HG03378 (cell line): Measurements from ENCODE around the gene CDC14B.
"Not testable (repeated sequence)": the region's sequence is repeated elsewhere in the genome, so short reads cannot be mapped to it uniquely, and the experiment has no call there.

Source experiments
- ATAC-seq: cut with Tn5 transposase; IDR thresholded peaks from one replicate; pipeline ENCODE4 v1.9.1; 2021; ENCODE audit warnings: mild to moderate bottlenecking, moderate library complexity; ENCODE audit not compliant: unreplicated experiment

Gene CDC14B

DNA sequence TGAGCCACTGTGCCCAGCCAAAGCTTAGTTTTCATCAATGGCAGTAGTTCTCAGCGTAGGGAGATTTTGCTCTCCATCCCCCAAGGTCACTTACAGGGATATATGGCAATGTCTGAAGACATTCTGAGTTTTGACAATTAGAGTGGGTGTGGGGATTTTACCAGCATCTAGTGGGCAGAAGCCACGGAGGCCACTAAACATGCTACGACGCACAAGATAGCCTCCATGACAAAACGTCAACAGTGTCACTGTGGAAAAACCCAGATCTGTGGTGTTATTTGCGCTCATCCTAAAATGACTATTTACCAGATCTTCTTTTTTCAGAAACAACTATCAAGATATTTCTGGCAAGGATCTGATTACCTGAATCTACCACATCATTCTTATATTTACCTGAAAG is 68.2 kb downstream of the CDC14B start:
- ATAC-seq, result no peak

DNA sequence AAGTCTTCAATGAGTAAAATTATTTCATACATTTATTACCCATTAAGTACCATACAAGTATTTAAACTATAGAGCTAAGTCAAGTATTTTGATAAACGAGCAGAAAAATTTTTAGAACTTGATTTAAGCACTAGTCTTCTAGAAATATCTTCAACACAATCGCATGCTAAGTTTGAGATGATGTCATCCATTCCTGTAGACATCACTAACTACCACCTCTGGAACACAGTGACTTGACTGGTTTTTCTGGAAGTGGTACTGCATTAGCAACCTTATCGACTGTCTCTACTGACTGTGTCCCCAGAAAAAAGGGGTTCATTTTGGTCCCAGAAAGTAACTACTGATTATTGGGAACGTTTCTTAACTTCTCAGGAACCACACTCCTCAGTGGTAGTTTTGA is 69.0 kb downstream of the CDC14B start:
- no peak for ATAC-seq

DNA sequence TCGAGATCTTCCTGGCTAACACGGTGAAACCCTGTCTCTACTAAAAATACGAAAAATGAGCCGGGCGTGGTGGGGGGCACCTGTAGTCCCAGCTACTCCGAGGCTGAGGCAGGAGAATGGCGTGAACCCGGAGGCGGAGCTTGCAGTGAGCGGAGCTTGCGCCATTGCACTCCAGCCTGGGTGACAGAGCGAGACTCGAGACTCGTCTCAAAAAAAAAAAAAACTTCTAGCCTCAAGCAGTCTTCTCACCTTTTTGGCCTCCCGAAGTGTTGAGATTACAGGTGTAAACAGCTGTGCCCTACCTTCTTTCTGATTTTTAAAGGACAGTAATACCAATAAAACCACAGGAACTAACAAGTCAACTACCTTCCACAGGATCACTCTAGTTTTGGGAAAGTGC is 76.5 kb downstream of the CDC14B start:
- ATAC-seq, result not testable (repeated sequence)

DNA sequence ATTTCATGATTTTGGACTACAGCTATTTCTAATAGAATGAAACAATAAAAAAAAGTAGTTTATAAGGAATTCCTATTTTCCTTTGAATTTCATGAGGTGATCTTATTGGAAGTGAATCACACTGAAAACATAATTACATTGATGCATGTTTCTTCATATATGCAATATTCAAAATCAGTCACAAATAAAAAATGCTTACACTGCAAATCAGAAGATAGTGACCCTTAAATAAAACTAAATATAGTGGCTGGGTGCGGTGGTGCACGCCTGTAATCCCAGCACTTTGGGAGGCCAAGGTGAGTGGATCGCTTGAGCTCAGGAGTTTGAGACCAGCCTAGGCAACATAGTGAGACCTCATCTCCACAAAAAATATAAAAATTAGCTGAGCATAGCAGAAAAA is 79.5 kb downstream of the CDC14B start:
- no peak for ATAC-seq

DNA sequence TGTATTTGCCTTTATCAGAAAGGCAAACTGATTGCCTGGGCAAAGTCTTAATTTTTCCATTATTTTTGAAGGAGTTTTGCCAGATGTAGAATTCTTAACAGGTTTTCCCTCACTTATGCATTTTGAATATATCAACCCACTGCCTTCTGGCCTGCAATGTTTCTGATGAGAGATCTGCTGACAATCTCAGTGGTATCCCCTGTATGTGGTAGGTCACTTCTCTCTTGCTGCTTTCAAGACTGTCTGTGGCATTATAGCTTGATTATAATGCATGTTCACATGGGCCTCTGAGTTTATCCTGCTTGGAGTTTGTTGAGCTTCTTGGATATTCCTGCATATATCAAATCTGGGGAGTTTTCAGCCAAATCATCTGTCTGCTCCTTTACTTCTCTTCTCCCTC is 87.5 kb downstream of the CDC14B start:
- no peak for ATAC-seq

DNA sequence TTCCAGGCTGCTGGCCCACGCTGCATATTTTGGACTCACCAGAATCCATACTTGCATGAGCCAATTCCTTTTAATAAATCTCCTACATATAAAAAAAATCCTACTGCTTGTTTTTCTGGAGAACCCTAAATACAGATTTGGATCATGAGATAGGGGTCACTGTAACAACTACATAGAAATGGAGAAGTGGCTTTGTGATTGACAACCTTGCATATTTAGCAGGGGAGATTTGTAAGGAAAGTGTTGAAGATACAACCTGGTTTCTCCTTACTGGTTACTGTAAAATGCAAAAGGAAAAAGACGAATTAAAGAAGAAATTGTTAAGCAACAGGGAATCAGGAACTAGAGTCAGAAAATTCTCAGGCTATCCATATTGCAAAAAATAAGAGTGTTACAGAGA is 94.9 kb downstream of the CDC14B start:
- ATAC-seq, result no peak

DNA sequence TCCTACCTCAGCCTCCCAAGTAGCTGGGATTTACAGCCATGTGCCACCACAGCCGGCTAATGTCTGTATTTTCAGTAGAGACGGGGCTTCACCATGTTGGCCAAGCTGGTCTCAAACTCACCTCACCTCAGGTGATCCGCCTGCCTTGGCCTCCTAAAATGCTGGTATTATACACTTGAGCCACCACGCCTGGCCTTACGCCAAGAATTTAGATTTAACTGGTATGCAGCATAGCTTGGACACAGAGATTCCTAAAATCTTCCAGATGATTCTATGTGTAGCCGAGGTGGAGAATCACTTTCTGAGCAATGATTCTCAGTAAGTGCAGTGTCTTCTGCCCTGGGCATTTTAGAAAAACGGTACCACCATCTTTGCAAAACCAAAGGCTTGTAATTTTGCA is 95.6 kb downstream of the CDC14B start:
- ATAC-seq, result no peak

DNA sequence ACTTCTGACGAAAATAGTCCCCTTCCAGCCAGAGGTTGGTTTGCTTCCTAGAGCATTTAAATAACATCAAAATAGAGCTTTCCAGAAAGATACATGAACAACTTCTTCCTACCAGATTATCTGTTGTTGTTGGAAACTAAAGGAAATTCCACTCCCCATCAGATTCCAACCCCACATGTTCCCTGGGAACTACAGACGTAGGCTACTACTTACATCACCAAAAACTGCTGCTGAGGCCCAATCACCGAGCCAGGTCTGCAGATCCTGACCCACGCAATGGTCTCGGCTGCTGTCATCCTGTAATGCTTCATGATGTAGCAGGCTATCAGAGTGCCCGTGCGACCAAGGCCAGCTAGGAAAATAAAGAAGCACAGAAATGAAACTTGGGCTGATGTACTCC is 96.3 kb downstream of the CDC14B start:
- no peak for ATAC-seq

DNA sequence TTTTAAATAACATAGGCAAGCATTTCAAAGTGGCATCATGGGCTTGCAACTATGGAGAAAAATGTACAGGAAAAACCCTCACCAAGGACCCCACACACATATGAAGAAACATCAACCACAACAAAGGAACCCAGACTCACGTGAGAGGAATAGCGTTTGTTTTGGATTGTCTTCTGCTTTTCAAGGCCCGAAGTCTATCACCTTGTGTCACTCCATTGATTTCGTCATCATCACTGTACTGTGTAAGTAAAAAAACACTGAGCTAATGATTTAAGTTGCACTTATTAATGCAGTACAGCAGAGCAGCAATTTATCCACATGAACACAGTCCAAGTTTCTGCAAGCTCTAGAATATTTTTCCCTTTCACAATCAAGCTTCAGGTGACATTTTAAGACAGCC is 97.3 kb downstream of the CDC14B start:
- ATAC-seq, result no peak

DNA sequence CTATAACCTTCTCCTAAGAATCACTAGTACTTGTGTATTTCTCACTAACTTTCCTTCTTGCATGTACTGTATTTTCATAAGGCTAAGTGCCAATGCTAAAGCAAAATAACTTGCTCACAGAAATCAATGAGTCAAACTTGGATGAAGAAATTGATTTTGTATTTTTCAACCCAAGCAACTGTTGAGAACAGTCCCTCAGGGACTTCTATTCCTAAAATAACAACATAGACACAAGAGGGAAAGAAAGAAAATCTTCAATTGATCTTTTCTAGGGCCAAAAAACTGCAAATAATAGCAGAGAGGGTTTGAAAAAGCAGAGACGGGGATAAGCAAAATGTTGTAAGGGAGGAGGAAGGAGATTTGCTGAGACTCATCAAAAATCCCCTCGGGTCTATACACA is 99.9 kb downstream of the CDC14B start:
- ATAC-seq, result no peak

DNA sequence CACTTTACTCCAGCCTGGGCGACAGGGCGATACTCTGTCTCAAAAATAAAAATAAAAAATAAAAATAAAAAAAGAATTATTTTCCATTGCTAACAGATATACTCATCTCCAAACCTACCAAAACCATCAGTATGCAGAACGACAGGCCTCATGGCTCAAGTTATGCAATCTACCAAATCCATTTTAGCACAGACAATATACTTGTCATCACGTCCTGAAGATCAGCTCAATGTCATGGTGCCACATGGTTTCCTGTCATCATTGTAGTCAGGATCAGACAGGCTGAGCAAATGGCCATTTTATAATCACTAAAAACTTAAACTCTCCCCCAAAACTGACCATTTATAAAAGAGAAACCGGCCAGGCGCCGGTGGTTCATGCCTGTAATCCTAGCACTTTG is 100.5 kb downstream of the CDC14B start:
- ATAC-seq, result no peak

DNA sequence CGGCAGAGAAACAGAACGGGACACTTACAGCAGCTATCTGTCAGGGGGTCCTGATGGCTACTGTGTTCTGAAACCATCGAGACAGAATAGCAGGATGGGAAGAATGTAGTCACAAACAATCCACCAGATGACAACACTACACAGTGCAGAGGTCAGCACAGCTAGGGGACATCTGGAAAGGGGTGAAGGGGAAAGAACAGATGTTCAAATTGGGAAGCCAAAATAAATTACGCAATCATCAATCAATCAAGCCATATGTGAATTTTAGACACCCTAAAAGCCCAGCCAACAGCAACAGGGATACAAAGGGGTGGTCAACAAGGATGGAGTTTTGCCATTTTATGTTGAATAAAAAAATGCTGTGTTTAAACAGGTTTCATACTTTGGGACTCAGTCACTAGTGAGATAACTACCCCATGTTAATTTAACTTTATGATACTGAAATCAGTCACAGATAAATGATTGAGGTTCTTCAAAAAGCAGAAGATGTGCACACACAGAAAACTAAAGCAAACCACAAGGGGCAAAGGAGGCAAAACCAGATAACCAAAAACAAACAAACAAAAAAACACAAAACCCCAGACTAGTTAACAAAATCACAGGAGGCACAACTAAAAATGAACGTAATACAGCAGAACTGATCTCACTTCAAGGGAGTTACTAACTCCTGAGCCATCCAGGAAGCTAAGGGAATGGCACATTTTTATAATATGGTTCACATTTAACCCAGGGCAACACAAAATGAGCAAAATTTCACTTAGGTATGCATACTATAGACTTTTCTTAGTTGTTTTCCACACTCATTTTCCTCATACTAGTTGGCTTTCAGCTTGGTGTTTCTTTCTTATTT is 103.8 kb downstream of the CDC14B start:
- ATAC-seq, result no peak

DNA sequence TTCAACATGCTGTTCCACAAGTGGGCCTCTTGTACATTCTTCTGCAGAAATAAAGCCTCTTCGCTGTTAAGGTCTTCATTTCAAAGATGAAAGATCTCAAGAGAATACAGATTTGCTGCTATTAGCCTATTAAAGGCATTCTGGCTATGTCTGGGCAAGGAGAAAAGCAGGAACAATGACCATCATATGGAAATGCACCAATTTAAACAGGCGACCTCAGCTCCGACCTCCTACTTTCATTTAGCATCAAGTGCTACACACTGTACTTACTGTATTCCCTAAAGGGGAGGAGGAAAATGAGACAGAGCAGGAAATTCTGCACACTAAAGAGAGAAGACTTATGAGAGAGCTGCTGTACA is 104.9 kb downstream of the CDC14B start:
- ATAC-seq, result no peak

DNA sequence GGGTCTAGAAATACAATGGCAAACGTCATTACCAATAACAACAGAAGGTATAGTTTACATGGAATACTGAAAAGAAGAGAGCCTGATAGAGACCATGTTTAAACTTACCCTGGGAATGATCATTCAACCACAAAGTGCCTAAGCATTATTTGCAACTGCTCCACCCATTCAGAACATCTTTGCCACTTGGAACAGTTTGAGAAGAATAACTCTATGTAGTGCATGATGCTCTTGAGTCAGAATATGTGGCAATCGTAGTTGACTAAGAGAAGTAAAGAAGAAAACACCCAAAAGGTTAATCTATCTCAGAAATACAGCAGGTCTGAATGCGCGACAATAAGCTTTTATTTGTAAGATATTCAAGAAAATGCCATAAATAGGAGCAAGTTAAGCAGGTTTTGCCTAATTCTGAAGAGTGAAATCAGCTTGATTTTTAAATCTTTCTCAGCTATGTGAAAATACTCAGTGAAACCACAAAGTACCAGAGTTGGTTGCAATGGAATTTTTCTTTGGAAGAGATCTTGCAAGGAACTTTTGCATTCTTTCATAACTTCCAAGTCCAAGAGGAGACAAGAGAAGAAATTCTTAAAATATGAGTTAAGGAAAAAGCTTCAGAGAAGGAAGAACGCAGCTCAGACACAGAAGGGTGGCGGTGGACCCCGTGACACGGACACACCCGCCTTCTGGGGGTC is 105.4 kb downstream of the CDC14B start:
- no peak for ATAC-seq

DNA sequence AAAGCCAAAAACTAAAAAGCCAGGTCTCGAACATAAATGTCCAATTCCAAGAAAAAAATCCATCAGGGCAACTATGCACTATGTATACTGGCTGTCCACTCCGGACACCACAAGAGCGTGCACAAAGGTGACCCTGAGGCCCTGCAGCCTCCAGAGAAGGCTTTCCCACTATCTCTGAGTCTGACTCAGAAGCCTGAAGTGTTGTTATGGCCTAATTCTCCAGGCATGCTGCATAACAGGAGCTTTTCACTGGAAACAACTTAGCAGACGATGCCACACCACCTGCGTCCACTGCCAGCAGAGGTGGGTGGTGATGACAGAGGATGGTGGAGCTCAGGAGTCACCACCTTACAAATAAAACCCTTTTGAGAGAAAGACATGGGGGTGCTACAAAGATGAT is 106.0 kb downstream of the CDC14B start:
- no peak for ATAC-seq

DNA sequence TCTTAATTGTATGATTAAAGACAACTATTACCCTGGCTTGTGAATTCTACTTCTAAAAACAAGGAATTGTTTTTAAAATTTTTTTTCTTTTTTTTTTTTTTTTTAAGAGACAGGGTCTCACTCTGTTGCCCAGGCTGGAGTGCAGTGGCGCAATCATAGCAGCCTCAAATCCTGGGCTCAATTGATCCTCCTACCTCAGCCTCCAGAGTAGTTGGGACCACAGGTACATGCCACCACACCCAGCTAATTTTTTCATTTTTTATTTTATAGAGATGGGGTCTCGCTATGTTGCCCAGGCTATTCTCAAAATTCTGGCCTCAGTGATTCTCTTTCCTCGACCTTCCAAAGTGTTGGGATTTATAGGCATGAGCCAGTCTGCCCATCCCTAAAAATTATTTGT is 107.4 kb downstream of the CDC14B start:
- no peak for ATAC-seq

DNA sequence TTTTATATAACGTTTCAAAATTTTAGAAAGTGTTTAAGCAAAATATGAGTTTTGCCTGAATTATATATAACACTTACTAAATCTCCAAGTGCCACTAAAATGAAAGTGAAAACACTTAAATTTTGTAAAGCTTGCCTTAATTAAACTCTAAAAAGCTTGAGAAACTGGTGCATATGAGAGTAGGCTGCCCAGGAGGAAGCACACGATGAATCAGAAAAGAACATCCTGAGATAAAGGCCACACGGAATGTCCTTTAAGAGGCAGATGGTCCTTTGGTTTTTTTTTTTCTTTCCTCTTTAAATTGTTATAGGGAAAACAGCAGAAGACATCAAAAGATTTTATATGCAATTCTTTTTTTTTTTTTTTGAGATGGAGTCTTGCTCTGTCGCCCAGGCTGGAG is 109.4 kb downstream of the CDC14B start:
- ATAC-seq, result no peak

DNA sequence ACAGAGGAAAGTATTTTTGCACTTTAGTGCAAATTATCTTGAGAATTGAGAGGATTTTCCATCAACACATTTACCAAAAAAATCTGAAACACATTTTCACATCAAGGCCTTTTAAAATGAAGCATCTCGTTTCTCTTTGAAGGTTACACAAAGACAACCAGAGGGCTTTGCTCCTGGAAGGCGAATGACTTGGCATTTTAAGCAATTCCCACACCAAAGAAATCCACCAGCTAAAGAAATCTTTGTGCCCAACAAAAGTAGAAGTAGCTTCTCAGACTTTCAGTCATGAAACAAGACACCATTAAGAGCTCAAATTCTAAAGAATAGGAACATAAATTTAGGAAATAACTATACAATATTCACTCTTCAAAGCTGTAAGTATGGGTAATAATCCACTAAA is 109.8 kb downstream of the CDC14B start:
- no peak for ATAC-seq

DNA sequence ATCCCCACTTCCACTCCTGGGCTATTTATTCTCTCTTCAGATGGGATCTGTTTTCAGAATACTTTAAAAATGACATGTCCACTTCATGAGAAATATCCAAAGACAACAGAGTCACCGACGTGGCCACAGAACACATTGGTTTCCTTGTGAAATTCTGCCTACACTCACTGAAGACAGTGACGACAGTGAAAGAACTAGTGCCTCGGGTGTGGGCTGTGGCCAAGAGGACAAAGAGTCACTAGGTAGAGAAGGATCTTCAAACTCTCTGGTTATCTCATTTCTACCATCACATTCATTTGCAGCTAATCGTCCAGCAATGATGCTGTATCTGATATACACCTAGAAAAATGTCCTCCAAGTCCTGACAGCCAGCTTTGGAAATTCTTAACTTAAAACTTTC is 110.6 kb downstream of the CDC14B start:
- no peak for ATAC-seq

DNA sequence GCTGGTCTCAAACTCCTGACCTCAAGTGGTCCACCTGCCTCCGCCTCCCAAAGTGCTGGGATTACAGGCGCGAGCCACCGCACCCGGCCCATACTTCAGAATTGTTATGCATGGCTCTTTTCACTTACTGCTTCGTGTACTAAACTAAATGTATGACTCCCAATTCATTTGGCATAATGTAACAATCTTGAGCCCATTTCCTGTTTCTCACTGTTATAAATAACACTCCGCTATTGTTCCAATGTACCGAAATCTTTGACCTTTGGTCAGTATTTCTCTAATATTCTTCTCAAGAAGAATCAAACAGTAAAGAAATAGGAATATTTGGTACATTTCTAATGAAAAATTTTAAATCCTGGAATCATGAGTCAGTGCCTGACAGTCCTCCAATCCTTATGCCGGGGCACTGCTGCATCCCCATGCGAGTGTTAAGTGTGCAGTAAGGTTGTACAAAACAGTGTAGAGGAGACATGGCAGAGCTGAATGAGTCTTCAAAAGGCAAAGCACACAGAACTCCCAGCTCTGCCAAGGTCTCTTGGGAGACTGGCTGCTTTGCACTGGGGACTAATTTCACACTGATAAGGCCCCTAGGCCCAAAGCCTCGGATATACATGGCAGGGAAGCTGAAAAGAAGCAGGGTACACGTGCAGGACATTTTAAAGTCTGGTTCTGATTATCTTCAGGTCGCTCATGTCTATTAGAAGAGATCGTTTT is 111.3 kb downstream of the CDC14B start:
- ATAC-seq, result no peak

DNA sequence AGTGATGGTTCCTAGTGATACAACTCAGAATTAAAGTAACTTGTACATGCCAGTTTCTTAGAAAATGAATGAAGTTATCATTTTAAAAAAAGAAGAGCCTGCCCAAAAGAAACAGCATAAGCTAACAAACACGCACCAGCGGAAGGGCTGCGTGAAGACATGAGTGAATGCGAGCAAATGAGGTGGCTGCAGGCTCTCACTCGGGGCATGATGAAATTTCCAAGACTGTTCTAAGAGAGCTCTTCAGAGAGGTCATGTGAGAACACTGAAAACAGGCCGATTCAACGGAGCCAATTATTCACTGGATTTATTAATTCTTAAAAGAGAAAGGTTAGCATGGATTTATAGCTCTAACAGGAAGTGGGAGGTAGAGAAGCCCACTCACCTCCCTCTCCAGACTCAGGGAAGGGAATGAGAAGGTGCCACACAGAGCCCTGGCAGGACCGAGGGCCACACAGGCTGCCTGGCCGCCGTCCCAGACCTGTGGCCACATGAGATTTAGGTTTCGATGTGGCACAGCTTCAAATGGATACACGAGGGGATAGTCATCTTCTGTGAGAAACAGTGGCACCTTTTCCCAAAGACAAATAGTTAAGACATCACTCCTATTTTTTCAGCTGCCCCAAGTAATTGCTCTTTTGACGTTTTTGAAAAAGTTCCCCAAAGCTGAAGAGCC is 114.2 kb downstream of the CDC14B start:
- ATAC-seq, result no peak
